Ectodermal cell (in vitro differentiated cells): ENCODE results near the gene ST6GALNAC2.
"Not testable (repeated sequence)": the region's sequence is repeated elsewhere in the genome, so short reads cannot be mapped to it uniquely, and the experiment has no call there.

Experiments
- H3K27ac ChIP-seq: 2 replicates; pipeline ENCODE4 v1.7.0; 2013; ENCODE audit warnings: mild to moderate bottlenecking, low read depth, low read length; ENCODE audit not compliant: insufficient read depth, poor library complexity, severe bottlenecking
- H3K27me3 ChIP-seq: 2 replicates; pipeline ENCODE4 v1.7.0; 2013; ENCODE audit warnings: mild to moderate bottlenecking, low read length; ENCODE audit not compliant: insufficient read depth, control insufficient read depth, poor library complexity, severe bottlenecking
- H3K36me3 ChIP-seq: one replicate; pipeline ENCODE4 v1.7.0; 2013; ENCODE audit warnings: low read length; ENCODE audit not compliant: control insufficient read depth, insufficient read depth
- H3K4me1 ChIP-seq: one replicate; pipeline ENCODE4 v1.7.0; 2013; ENCODE audit warnings: low read length; ENCODE audit not compliant: control insufficient read depth, insufficient read depth
- H3K4me3 ChIP-seq: 2 replicates; pipeline ENCODE4 v1.7.0; 2013; ENCODE audit warnings: low read depth, low read length, control low read depth; ENCODE audit not compliant: insufficient read depth
- H3K9me3 ChIP-seq: 2 replicates; pipeline ENCODE4 v1.7.0; 2013; ENCODE audit warnings: mild to moderate bottlenecking, low read length, moderate library complexity; ENCODE audit not compliant: control insufficient read depth
- WGBS, 2 experiments: methylation state at CpG; one replicate each; pipeline ENCODE4 v1.1.7; 2013; ENCODE audit warnings: missing lambda C conversion rate in 2 of 2; 5-methylcytosine and 5-hydroxymethylcytosine counted together

The ST6GALNAC2 gene

DNA sequence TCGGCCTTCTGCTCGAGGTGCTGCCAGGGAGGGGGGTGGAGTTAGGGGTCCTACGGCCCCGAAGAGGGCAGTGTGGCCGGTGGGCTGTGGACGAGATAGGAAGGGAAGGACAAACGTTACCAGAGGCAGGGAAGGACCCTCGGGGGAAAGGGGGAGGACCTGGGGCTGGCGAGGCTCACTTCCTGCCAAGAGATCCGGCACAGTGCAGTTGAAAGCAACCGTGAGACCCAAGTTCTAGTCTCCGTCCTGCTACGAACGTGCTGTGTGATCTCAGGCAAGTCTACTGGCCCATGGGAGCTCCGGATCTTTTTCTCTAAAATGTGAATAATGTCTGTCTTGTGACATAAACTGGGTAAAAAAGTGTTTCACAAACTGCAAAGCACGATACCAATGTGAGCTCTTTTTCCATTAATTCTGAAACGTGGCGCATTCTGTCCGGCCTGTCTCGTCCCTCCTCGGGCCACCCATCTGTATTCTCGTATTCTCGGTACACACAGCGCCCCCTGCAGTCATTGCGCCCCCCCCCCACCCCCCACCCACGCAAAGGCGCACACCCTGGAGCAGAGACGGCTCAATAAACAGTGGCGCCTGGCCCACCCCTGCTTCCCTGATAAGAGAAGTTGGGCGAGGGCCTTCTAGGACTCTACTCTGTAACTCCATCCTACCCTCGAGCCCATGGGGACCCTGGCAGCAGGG, 57.0 kb downstream of the ST6GALNAC2 start:
- Histone ChIP-seq H3K4me3 (no peak overlapping the region), H3K27me3 (no peaks in the 10 kb centered on the region), H3K36me3 (no peaks in the 10 kb centered on the region), H3K27ac (no peak overlapping the region), H3K9me3 (no peaks in the 10 kb centered on the region), H3K4me1 (peaks cover 22% of the 10 kb centered on the region)
- WGBS, 2 experiments: 89 to 90% methylated on average over 28 to 31 of the region's 31 CpGs

GRCh38 chr17:76528156-76528527, 57.5 kb downstream of the ST6GALNAC2 start:
- no peak overlapping the region for H3K27ac ChIP-seq
- H3K36me3 ChIP-seq: no peaks in the 10 kb centered on the region
- peaks cover 5% of the 10 kb centered on the region for H3K27me3 ChIP-seq
- no peak overlapping the region for H3K4me3 ChIP-seq
- H3K4me1 ChIP-seq: peaks cover 22% of the 10 kb centered on the region
- no peaks in the 10 kb centered on the region for H3K9me3 ChIP-seq
- WGBS, 2 experiments: 90 to 93% methylated on average over 14 of the region's 15 CpGs

DNA sequence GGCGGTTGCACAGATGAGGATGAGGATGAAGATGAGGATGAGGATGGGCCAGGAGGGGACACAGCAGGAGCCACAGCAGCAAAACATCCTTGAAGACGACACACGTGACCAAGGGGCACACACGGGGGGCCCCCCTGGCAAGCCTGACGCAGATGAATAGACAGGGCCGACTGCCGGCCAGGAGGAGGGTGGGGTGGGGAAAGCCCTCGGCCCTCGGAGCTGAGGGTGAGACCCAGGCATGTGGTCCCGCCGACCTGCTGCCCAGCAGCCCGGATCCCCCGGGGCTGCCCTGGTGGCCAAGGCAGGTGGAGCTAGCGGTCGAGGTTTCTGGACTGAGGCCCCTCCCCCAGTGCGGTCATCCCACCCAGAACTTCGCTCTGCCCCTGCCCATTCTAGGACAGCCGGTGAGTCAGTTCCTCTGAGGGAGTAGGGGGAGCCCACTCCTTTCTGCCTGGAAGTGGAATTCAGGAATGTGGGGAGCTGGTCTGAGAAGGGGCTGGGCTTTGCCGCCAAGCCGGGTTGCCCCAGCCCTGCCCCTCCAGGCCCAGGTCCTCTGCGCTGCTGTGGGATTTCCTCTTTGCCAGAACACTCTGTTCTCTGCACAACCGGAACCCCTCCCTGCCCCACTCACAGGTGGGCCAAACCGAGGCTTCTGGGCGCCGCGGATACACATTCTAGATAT, 58.1 kb downstream of the ST6GALNAC2 start:
- Histone ChIP-seq H3K27me3 (peaks cover 10% of the 10 kb centered on the region), H3K27ac (no peak overlapping the region), H3K36me3 (no peaks in the 10 kb centered on the region), H3K4me1 (peaks cover 22% of the 10 kb centered on the region), H3K9me3 (no peaks in the 10 kb centered on the region), H3K4me3 (no peak overlapping the region)
- WGBS, 2 experiments: 36 to 40% methylated on average over 22 of the region's 26 CpGs

DNA sequence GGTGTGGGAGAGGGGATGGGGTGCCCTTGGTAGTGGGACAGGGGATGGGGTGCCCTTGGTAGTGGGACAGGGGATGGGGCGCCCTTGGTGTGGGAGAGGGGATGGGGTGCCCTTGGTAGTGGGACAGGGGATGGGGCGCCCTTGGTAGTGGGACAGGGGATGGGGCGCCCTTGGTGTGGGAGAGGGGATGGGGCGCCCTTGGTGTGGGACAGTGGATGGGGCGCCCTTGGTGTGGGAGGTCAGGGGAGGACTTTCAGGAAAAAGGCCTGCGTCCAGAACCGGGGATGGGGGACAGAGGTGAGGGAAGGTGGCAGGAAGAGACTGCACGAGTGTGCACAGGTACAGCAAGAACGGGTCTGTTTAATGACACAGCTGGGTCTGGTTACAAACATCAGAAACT, 58.6 kb downstream of the ST6GALNAC2 start:
- Histone ChIP-seq H3K27me3 (peaks cover 13% of the 10 kb centered on the region), H3K4me1 (peaks cover 22% of the 10 kb centered on the region)
- not testable (repeated sequence) for H3K9me3 ChIP-seq, H3K4me3 ChIP-seq, H3K27ac ChIP-seq, H3K36me3 ChIP-seq
- 89 to 91% methylated on average over 9 of the region's 9 CpGs for WGBS, 2 experiments

GRCh38 chr17:76525513-76525833, 60.2 kb downstream of the ST6GALNAC2 start:
- 82 to 85% methylated on average over 7 to 8 of the region's 8 CpGs for WGBS, 2 experiments
- H3K27me3 ChIP-seq: peaks cover 13% of the 10 kb centered on the region
- H3K4me3 ChIP-seq, H3K36me3 ChIP-seq, H3K27ac ChIP-seq, H3K9me3 ChIP-seq: not testable (repeated sequence)
- peaks cover 22% of the 10 kb centered on the region for H3K4me1 ChIP-seq

DNA sequence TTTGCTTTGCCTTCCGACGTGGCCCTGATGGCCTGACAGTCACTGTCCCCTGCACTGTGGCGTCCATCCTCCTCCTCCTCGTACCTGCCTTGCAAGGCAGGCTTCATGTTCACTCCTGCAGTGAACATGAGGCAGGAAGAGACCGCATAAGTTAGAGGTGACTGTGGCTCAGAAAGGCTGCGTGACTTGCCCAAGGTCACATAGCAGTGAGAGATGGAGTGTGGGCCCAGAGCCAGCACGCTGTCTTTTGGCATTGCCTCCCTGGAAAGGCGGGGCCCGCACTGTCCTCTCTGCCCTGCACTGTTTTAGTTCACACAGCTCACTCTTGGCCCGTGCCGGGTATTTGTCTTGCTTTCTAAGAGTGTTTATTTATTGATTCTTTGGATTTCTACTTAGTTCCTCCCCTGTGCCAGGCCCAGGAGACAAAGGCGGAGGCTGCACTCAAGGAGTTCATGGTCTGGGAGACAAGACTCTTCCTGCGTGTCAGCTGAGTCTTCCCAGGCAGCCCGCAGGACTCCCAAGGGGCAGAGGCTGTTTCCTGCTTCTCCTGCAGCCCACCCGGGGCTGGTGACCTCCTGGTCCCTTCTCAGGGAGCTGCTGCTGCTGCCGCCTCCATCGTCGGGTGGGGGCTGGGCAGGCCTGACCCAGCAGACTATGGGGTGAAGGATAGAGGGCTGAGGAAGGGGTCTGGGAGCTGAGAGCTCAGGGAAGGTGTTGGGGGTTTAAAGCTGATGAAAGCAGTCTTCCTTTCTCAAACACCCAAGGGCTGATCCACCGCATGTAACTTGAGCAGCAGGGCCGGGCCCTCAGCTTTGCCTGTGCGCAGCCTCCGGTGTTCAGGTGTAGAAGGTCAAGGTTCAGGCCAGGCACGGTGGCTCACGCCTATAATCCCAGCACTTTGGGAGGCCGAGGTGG, 60.8 kb downstream of the ST6GALNAC2 start:
- H3K9me3 ChIP-seq: no peaks in the 10 kb centered on the region
- no peak overlapping the region for H3K27ac ChIP-seq
- H3K4me1 ChIP-seq: peaks cover 18% of the 10 kb centered on the region
- 85 to 86% methylated on average over 25 of the region's 25 CpGs for WGBS, 2 experiments
- H3K4me3 ChIP-seq: no peak overlapping the region
- no peaks in the 10 kb centered on the region for H3K36me3 ChIP-seq
- peaks cover 13% of the 10 kb centered on the region for H3K27me3 ChIP-seq

GRCh38 chr17:76523084-76524037, 62.3 kb downstream of the ST6GALNAC2 start:
- Histone ChIP-seq H3K9me3 (no peaks in the 10 kb centered on the region), H3K27me3 (peaks cover 13% of the 10 kb centered on the region), H3K27ac (no peak overlapping the region), H3K4me1 (peaks cover 7% of the 10 kb centered on the region), H3K4me3 (no peak overlapping the region), H3K36me3 (no peaks in the 10 kb centered on the region)
- WGBS, 2 experiments: 23 to 24% methylated on average over 35 of the region's 35 CpGs

GRCh38 chr17:76521683-76522082, 64.0 kb downstream of the ST6GALNAC2 start:
- not testable (repeated sequence) for H3K9me3 ChIP-seq, H3K4me1 ChIP-seq, H3K4me3 ChIP-seq, H3K36me3 ChIP-seq, H3K27ac ChIP-seq
- peaks cover 13% of the 10 kb centered on the region for H3K27me3 ChIP-seq
- WGBS, 2 experiments: 91 to 96% methylated on average over 10 of the region's 10 CpGs

- Histone ChIP-seq H3K36me3 (no peaks in the 10 kb centered on the region), H3K27ac (no peak overlapping the region), H3K4me3 (no peak overlapping the region), H3K4me1 (no peaks in the 10 kb centered on the region), H3K9me3 (no peaks in the 10 kb centered on the region), H3K27me3 (peaks cover 13% of the 10 kb centered on the region)
- WGBS, 2 experiments: 88 to 92% methylated on average over 7 of the region's 7 CpGs
Measured at GRCh38 chr17:76521262-76521661, 64.4 kb downstream of the ST6GALNAC2 start.
